KMS-11 (cell line): ENCODE data around the gene STK4.
A peak's percentile ranks its signal among the peaks of the same experiment; 100 is the strongest.

ENCODE experiments used
- H2AFZ ChIP-seq: fragments of 200-600 bp; sonication (generic); 2 replicates; pipeline ENCODE4 v1.6.1; 2016; ENCODE audit warnings: antibody characterized with exemption, mixed run types, low read depth
- H3K27ac ChIP-seq: fragments of 200-600 bp; sonication (generic); 2 replicates; pipeline ENCODE4 v1.6.1; 2016; ENCODE audit warnings: mild to moderate bottlenecking, mixed run types
- H3K27me3 ChIP-seq: fragments of 200-600 bp; sonication (generic); 2 replicates; pipeline ENCODE4 v1.6.1; 2017; ENCODE audit warnings: mild to moderate bottlenecking, low read depth, mixed run types, moderate library complexity; ENCODE audit not compliant: insufficient read depth
- H3K36me3 ChIP-seq: fragments of 200-600 bp; sonication (generic); 2 replicates; pipeline ENCODE4 v1.6.1; 2017; ENCODE audit warnings: mild to moderate bottlenecking, mixed run types; ENCODE audit not compliant: insufficient read depth
- H3K4me1 ChIP-seq: fragments of 200-600 bp; sonication (generic); 2 replicates; pipeline ENCODE4 v1.6.1; 2016; ENCODE audit warnings: mild to moderate bottlenecking, low read depth, mixed run types; ENCODE audit not compliant: poor library complexity, severe bottlenecking
- H3K4me2 ChIP-seq: fragments of 200-600 bp; sonication (generic); 2 replicates; pipeline ENCODE4 v1.7.0; 2016; ENCODE audit warnings: mild to moderate bottlenecking, mixed run types
- H3K4me3 ChIP-seq: fragments of 200-600 bp; sonication (generic); IDR thresholded peaks from 2 replicates; pipeline ENCODE4 v1.6.1; 2017; ENCODE audit warnings: low read depth, low read length, mixed read lengths; ENCODE audit not compliant: insufficient read depth
- H3K79me2 ChIP-seq: fragments of 200-600 bp; sonication (generic); 2 replicates; pipeline ENCODE4 v1.6.1; 2016; ENCODE audit warnings: low read depth, mixed run types; ENCODE audit not compliant: insufficient read depth
- H3K9ac ChIP-seq: fragments of 200-600 bp; sonication (generic); 2 replicates; pipeline ENCODE4 v1.6.1; 2016; ENCODE audit warnings: mild to moderate bottlenecking, mixed run types
- H4K20me1 ChIP-seq: fragments of 200-600 bp; sonication (generic); 2 replicates; pipeline ENCODE4 v1.6.1; 2016; ENCODE audit warnings: mild to moderate bottlenecking, mixed run types; ENCODE audit not compliant: insufficient read depth
- TF ChIP-seq, protein P1 (sequence below): fragments of 200-600 bp; sonication (generic); conservative IDR thresholded peaks from 2 replicates; pipeline ENCODE4 v1.6.1; 2017; ENCODE audit warnings: low read depth, mild to moderate bottlenecking, antibody characterized with exemption, low read length, moderate library complexity, mixed read lengths

The STK4 gene

DNA sequence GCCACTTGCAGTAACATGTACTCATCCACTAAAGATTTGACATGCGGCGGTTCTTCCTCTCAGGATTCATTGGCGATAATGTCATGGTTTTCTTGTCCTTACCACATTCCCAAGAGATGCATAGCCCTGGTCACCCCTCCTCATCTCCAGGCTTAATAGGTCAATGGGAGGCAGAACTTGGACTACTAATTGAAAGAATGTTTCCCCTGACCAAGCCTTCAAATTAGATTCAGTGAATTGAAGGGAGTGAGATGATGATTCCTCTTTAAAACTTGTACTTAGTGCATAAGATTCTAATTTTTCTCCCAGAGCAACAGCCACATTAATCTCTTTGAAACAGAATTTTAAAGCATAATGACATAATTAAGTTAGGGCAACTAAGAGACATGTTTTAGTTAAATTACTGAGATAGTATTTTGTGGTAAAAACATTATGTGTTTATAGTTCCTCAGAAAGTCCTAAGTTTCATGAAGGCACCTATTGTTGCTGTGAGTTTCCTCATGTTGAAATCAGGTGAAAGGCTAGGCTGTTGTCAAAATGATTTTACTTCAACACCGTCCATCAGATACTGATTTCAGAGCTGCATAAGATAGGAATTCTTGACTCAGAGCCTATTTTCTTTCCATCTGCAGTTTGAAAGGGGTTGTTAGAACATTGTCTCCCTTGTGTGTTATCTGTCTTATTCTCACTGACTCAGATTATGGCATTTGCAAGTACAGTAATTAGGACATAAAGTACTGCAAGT lies 48.5 kb downstream of the STK4 start:
- Histone ChIP-seq H3K4me3 (no peak overlapping the region), H4K20me1 (no peaks in the 10 kb centered on the region), H2AFZ (no peak overlapping the region), H3K27ac (no peak overlapping the region), H3K4me1 (peaks cover 78% of the 10 kb centered on the region), H3K4me2 (no peak overlapping the region), H3K9ac (no peak overlapping the region), H3K27me3 (no peaks in the 10 kb centered on the region), H3K79me2 (peaks cover under 1% of the 10 kb centered on the region; the same call in 1 of the 2 replicates), H3K36me3 (0 out of 2 replicates have a peak, but pooled peaks cover 9% of the 10 kb centered on the region)
- TF ChIP-seq, protein P1, sequence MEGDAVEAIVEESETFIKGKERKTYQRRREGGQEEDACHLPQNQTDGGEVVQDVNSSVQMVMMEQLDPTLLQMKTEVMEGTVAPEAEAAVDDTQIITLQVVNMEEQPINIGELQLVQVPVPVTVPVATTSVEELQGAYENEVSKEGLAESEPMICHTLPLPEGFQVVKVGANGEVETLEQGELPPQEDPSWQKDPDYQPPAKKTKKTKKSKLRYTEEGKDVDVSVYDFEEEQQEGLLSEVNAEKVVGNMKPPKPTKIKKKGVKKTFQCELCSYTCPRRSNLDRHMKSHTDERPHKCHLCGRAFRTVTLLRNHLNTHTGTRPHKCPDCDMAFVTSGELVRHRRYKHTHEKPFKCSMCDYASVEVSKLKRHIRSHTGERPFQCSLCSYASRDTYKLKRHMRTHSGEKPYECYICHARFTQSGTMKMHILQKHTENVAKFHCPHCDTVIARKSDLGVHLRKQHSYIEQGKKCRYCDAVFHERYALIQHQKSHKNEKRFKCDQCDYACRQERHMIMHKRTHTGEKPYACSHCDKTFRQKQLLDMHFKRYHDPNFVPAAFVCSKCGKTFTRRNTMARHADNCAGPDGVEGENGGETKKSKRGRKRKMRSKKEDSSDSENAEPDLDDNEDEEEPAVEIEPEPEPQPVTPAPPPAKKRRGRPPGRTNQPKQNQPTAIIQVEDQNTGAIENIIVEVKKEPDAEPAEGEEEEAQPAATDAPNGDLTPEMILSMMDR: no peak

DNA sequence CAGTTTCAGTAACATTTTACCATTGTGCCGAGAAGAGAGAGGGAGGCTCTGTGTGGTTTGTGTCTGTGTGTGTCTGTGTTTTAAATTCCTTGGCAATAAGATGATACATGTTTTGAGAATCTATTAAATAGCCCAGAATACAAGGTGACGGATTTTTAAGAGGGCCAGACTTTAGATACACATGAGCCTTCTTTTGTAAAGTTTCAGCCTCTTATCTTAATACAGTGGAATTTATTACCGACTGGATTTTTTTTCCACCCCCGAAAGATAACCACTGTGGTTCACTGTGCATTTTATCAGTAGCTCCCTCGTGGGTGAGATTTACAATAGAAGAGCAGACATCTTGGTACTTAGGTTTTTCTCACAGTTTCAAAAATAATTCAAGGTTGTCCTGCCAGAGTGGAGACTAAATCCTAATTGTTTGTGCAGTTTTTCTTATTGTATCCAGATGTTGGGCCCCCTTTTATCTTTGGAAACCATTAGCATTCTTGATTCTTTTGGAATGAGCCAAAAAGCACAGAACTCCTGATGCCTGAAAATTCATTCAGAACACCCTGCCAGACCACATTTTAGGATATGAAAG lies 49.9 kb downstream of the STK4 start:
- peak overlapping the region; percentile 13; the same call in 1 of the 2 replicates for H3K27ac ChIP-seq
- TF ChIP-seq, protein P1: no peak
- H3K4me3 ChIP-seq: no peak overlapping the region

DNA sequence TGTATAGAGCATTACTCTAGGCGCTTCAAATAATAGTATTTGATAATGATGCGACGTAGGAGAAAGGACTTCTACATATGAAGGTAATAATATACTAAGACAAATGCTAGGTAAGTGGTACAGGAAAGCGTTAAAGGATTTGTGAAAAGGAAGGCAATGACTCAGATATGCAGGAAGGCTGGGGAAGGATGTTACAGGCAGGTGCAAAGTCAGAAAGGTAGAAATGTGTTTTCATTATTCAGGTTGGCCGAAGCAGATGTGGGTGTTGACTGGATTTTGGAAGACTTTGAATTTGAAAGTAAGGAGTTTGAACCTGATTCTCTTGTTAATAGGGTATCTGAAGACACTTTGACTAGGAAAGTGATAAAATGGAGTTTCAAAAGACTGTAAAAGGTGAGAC lies 51.0 kb downstream of the STK4 start:
- Histone ChIP-seq H3K4me2 (no peak overlapping the region), H3K4me1 (peaks cover 87% of the 10 kb centered on the region), H3K36me3 (peaks cover 15% of the 10 kb centered on the region; the same call in 1 of the 2 replicates), H2AFZ (no peak overlapping the region), H3K27ac (no peak overlapping the region), H3K27me3 (no peaks in the 10 kb centered on the region), H4K20me1 (no peaks in the 10 kb centered on the region), H3K4me3 (no peak overlapping the region), H3K79me2 (no peaks in the 10 kb centered on the region; the same call in 1 of the 2 replicates), H3K9ac (no peak overlapping the region)
- TF ChIP-seq, protein P1: no peak

More for the DNA sequence above, 49.9 kb downstream of the STK4 start:
- H2AFZ ChIP-seq: no peak overlapping the region
- no peak overlapping the region for H3K9ac ChIP-seq
- peak overlapping the region; percentile 5; the same call in 1 of the 2 replicates for H3K4me2 ChIP-seq
- peaks cover 11% of the 10 kb centered on the region; the same call in 1 of the 2 replicates for H3K36me3 ChIP-seq
- no peaks in the 10 kb centered on the region for H3K27me3 ChIP-seq
- H4K20me1 ChIP-seq: no peaks in the 10 kb centered on the region
- no peaks in the 10 kb centered on the region; the same call in 1 of the 2 replicates for H3K79me2 ChIP-seq
- peaks cover 86% of the 10 kb centered on the region for H3K4me1 ChIP-seq

DNA sequence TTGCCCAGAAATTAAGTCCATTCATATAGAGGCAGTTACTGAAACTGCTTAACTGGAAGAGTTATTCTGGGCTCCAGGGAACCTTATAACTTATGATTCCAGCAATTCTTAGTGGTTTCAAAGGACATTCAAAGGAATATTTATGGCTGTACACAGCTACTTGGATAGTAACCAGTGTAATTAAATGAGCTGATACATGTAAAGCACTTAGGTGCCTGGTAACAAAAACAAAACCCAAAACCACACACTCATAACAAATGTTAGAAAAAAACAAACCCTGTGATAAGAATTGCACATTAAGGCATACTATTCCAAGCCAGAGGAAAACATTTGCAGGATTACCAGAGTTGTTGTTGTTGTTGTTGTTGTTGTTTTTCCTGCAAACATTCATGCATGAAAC lies 51.5 kb downstream of the STK4 start:
- H4K20me1 ChIP-seq: no peaks in the 10 kb centered on the region

More for the DNA sequence above, 51.5 kb downstream of the STK4 start:
- H2AFZ ChIP-seq: no peak overlapping the region
- no peak overlapping the region for H3K9ac ChIP-seq
- H3K36me3 ChIP-seq: peaks cover 15% of the 10 kb centered on the region; the same call in 1 of the 2 replicates
- TF ChIP-seq, protein P1: no peak
- no peak overlapping the region for H3K4me2 ChIP-seq
- no peak overlapping the region for H3K27ac ChIP-seq
- H3K79me2 ChIP-seq: no peaks in the 10 kb centered on the region; the same call in 1 of the 2 replicates
- H3K27me3 ChIP-seq: no peaks in the 10 kb centered on the region
- H3K4me1 ChIP-seq: peaks cover 89% of the 10 kb centered on the region
- no peak overlapping the region for H3K4me3 ChIP-seq
